Ecto neural progenitor cell (in vitro differentiated cells): Measurements from ENCODE around the gene XRCC4.

Experiments
- DNase-seq: peaks from one replicate; pipeline ENCODE4 v3.0.0-alpha.2; 2018; ENCODE audit warnings: low spot score

Gene XRCC4

DNA sequence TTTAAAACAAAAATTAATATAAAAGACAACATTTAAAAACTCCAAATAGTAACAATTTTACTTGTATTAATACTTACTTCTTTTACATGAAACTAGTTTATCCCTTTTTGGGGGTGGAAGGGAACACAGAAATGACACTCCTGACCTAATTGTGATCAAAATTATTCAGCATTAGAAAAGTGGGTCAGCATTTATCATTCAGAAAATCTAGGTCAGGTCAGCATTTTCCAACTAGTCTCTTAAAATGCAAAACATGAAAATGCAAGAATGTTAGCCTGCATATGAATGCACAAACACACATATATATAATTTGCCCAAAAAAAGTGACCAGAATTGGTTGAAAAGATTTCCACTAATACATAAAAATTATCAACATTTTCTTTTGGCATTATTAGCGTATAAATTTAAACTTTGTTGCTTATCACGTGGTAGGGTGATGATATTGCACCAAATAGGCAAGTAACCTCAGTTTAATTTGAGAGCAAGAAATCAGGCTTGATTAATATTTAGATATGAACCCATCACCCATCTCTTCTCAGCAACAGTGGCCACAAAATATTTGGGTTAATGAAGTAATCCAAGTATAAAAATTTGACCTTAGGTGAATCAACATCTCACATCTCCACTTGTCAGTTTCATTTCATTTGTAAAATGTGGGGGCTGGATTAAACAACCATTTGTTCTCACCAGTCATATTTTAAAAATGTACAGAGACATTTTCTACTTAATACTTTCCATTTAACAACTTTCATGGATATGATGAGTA lies 5.9 kb upstream of the XRCC4 start:
- no peak for DNase-seq

GRCh38 chr5:83072966-83073365 lies 4.4 kb upstream of the XRCC4 start:
- DNase-seq: no peak

GRCh38 chr5:83077662-83078261 lies 415 bp downstream of the XRCC4 start:
- DNase-seq: no peak

DNA sequence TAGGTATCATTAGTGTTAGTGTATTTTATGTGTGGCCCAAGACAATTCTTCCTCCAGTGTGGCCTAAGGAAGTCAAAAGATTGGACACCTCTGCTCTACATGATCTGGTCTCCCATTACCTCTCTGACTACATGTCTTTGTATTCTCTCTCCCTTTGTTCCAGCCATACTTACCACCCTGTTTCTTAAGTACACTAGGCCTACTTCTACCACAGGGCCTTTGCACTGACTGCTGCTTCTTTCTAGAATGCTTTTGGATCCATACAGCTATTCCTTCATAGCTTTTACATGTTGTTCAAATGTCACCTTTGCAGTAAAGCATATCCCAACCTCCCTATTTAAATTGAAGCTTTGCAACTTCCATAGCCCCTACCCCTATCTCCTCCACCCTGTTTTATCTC lies 5.4 kb downstream of the XRCC4 start:
- no peak for DNase-seq

DNA sequence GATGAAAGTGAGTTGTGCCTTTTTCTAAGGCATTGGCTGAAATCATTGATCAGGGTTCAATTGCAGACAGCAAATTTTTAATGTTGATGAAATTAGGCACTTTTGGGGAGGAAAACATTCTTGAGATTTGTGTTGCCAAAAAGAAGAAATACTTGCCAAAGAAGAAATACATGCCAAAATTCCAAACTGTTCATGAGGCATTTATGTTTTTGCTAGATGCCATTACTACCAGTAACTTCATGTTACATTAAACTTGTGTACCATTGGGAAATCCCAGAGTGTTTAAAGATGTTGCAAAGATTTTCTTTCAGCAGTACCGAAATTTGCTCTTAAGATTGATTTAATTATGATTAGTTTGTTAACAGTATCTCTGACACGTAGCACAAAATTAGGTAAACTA lies 7.0 kb downstream of the XRCC4 start:
- no peak for DNase-seq

DNA sequence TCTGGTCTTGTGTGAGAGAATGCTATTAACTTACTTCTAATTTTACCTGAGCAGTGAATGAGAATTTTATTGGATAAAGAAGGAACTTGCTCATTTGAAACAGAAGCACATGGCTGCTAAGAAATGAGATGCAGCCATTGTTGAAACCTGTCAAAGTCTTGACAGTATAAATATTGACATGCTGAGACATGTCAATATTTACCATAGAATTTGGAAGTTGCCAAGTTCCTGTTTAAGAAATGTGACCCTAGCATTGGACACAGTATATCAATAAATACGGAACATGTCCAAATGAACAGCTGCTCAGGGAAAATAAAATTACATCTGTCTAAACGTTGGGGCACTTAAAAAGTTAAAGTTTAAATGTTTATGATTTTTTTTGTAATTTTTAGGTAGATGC lies 7.8 kb downstream of the XRCC4 start:
- no peak for DNase-seq

GRCh38 chr5:83090169-83090568 lies 12.8 kb downstream of the XRCC4 start:
- DNase-seq: no peak

- no peak for DNase-seq
Observed at GRCh38 chr5:83092619-83093018, 15.3 kb downstream of the XRCC4 start.

- no peak for DNase-seq
Observed at GRCh38 chr5:83093692-83094091, 16.3 kb downstream of the XRCC4 start.

DNA sequence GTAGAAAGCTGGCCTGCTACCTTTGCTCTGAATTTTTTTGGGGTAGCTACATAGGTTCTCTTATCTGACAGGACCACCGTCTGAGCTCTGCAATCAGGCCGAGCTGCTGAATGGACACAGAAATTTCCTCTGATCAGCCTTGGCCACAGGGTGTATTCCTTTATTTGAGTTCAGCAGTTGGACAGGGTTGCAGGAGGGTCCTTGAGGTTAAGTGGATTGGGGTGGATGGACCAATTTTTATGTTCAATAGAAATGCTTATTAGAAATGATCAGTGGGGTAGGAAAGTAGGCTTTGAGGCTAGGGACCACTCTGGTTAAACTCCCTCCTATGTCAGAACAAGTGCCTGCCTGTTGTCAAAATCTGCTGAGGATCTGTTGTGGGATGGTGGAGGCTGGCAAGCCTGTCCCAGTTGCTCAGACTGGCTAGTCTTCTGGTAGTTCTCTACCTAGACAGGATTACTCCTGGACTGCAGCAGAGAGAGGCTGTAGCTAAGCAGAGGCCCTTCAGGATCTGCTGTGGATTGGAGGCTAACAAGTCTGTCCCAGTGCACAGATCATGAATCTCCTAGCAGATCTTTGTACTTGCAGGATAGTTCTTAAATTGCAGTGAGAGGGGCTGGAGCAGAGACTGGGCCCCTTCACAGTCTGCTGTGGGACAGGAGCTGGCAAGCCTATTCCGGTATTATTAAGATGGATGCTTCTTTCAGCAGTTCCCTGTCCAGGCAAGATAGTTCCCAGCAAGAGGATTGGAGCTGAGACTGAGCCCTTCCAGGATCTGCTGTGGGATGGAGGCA lies 18.0 kb downstream of the XRCC4 start:
- no peak for DNase-seq

DNA sequence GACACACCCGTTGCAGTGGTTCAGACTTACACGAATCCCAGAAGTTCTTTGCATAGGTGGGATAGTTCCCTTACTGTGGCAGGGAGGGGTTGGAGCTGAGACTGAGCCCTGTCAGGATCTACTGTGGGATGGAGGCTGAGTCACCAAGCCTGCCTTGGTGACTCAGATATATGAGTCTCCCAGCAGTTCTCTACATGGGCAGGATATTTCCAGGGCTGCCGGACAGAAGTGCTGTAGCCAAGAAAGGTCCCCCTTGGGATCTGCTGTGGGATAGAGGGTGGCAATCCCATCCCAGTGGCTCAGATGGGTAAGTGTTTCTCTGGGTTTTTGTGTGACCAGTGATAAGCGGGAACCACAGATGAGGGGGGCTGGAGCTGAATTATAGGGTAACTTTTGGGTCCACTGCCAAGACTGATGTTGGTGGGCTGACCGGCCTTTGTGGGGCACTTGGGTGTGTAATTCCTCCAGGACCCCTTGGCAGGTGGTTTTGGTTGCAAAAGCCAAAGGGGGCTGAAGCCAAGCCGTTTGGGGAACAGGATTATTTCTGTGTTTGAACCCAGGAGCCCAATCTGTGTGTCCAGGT lies 18.7 kb downstream of the XRCC4 start:
- DNase-seq: no peak

DNA sequence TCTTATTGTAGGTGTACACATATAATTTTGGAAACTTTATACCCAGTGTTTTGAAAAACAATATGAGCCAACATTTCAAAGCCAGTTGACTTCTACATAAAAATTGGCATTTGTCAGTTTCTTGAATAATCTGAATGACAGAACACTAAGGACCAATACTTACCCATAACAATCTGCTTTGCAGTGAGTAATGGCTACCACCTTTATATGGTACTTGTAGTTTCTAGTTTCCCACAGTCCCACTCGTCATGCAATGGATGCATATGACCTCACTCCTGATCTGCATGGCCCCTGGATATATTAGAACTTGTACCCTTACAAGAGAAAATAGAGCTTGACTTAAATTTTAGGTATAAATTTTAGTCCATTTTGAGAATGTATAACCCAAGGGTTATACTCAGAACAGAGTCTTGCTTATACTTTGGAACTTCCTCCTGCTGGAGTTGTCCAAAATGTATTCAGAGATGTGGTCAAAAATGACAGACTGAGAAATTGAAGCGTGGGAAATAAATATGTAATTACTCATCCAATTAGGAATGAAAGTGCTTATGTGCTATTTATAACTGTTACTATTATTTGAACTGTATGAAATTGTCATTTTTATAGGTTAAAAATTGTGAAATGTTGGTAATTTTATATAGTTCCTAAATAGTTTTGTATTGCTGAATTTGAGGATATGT lies 19.5 kb downstream of the XRCC4 start:
- DNase-seq: no peak

DNA sequence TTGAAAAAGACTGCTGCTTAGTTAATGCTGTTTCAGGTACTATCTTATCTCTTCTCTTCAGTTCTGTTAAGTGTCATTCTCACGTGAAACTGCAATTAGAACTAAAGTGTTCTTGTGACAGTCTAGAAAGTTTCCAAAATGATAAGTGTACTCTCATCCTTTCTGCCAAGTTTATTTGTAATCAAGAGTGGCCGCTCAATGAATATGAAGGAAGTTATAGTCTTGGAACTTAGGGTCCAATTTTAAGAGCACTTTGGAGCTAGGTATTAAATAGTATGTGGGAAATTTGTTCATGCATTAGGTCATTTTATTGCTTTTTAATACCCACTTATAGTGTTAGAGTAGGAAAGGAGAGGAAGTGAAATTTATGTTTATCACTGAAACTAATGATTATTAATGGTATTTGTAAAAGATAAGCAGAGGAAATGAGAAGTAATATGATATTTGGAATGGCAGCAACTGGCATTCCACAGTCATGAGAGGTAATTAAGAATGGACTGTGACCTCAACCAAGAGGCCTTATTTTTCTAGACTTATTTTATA lies 20.4 kb downstream of the XRCC4 start:
- DNase-seq: no peak

DNA sequence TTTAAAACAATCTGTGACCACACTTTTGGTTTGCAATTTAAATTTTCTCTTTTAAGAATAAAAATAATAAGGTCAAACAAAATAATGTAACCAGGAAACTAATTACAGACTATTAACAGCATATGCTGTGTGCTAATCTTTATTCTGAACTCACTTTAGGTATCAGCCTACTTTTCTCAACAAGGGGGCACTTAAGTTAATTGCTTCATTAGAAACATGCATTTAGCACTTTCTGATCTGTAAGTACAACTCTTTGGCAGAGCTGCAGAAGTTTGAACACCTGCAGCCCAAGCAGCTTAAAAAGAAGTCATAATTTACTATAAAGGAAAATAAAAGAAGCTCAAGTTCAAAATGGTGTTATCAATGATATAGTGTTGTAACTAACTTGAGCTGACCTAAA lies 21.7 kb downstream of the XRCC4 start:
- DNase-seq: no peak

GRCh38 chr5:83099445-83099844 lies 22.1 kb downstream of the XRCC4 start:
- DNase-seq: no peak

GRCh38 chr5:83101514-83101913 lies 24.2 kb downstream of the XRCC4 start:
- no peak for DNase-seq

DNA sequence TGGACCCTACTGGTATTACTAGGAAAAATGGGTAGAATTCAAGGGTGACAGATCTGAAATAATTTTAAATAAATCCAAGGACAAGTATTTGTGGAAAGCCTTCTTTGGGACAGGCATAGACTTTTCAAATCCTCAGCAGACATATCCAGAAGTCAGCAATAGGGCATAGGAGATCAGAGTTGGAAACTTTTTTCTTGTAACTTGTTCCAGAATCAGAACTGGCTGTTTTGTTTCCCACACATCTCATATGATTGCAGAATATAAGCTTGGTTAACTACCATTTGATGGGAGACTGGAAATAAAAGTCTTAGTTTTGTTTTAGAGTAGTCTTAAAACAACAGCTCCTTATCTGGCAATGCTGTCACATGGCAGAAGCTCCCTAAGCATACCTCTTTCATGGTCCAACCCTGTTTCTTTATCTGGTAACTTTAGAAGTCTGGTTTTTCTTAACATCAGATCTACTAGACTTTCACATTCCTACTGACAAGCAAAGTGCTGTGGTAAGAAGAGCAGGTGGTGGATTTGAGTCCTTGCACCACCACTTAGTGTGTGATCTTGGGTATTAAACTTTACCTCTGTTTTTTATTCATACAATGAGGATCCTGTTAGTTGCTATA lies 25.1 kb downstream of the XRCC4 start:
- no peak for DNase-seq

GRCh38 chr5:83104021-83104420 lies 26.7 kb downstream of the XRCC4 start:
- DNase-seq: no peak

GRCh38 chr5:83107692-83108420 lies 30.5 kb downstream of the XRCC4 start:
- no peak for DNase-seq

DNA sequence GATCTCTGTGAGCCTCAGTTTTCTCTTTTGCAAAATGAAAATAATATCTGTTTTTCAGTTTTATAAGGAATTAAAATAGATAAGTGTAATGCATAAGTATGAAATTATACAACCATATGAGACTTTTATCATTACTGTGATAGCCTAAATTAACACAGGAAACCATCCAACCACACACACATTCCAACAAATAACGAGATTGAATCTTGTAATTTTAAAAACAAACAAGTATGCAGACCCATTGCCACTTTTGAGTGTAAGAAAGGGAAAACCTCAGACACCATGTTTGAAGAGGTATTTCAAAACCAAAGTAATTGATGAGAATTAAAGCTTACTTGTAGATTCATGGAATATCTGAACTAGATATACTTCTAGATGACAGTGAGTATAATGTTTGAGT lies 32.0 kb downstream of the XRCC4 start:
- DNase-seq: no peak

DNA sequence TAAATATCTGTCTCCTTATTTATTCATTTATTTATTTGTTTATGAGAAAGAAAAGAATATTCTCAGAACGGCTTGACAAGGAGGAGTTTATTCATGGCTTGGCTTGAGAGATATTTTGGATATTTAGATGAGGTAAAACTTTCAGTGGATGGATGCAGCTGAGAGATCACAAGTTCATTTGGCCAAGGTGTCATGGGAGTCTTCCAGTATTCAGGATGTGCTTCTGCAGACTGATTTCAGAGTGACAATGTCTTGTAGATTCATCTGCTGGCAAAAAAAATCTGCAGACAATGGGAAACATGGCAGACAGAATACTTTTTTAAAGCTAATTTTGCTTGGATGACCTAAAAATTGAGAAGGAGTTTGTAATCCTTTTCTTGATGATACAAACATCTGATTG lies 38.5 kb downstream of the XRCC4 start:
- no peak for DNase-seq
